Transverse colon (tissue), 4 donors: ENCODE data around the gene MPL. TPM values are rescaled to one million over a fixed set of nuclear protein-coding genes. Genes with fewer than 3 reads are reported as not detected.
"Not testable (repeated sequence)": the region's sequence is repeated elsewhere in the genome, so short reads cannot be mapped to it uniquely, and the experiment has no call there.

Source experiments
- DNase-seq: peaks from one replicate; pipeline ENCODE4 v3.0.0-alpha.2; 2019
- H3K27ac ChIP-seq, 4 donors: fragments of 200-600 bp; sonication (generic); 2 replicates each; pipeline ENCODE4 v1.5.1; 2016 to 2018; ENCODE audit warnings: inconsistent platforms in 4 of 4
- H3K27me3 ChIP-seq: fragments of 200-600 bp; sonication (generic); 2 replicates; pipeline ENCODE4 v1.5.1; 2017; ENCODE audit warnings: inconsistent platforms
- H3K36me3 ChIP-seq, 4 donors: fragments of 200-600 bp; sonication (generic); 2 replicates each; pipeline ENCODE4 v1.5.1; 2017 to 2019; ENCODE audit warnings: inconsistent platforms in 4 of 4
- H3K4me1 ChIP-seq, 4 donors: fragments of 200-600 bp; sonication (generic); 2 replicates each; pipeline ENCODE4 v1.5.1; 2017 to 2020; ENCODE audit warnings: inconsistent platforms in 4 of 4
- H3K4me3 ChIP-seq, 4 donors: fragments of 200-600 bp; sonication (generic); 1 replicate in 1 of 4; 2 replicates in 3 of 4; pipeline versions ENCODE4 v1.5.1 to v1.6.1; 2017 to 2019; ENCODE audit warnings: inconsistent platforms in 4 of 4
- H3K9me3 ChIP-seq, 2 donors: fragments of 200-600 bp; sonication (generic); 2 replicates each; pipeline ENCODE4 v1.5.1; 2017 to 2019; ENCODE audit warnings: inconsistent platforms in 2 of 2
- EP300 ChIP-seq: sonication (generic); formaldehyde crosslinking; IDR thresholded peaks from one replicate; pipeline ENCODE4 v1.6.1; 2017; ENCODE audit warnings: antibody characterized with exemption, low read depth
- POLR2A ChIP-seq: fragments of 450-650 bp; IDR thresholded peaks from one replicate; pipeline ENCODE4 v1.6.1; 2016; ENCODE audit warnings: antibody characterized with exemption, mild to moderate bottlenecking, moderate library complexity
- POLR2AphosphoS5 ChIP-seq, 3 donors: sonication (generic); formaldehyde crosslinking; IDR thresholded peaks; one replicate each; pipeline ENCODE4 v1.6.1; 2016; ENCODE audit warnings: antibody characterized with exemption in 3 of 3
- WGBS, 2 donors: methylation state at CpG; one replicate each; pipeline ENCODE4 v1.1.5; 2018; ENCODE audit warnings: low coverage in 1 of 2; 5-methylcytosine and 5-hydroxymethylcytosine counted together
- in situ Hi-C, 4 donors: fragments of 200-750 bp; cut with MboI; loops; one replicate each; pipeline versions ENCODE4 v1.15.0 to v1.15.1; 2017; ENCODE audit warnings: low sequenced_read_pairs in 3 of 4, low pct_ligation_motif_present in 1 of 4, low pct_unique_long_range_greater_than_20kb in 1 of 4
- intact Hi-C: fragments of 100-400 bp; cut with DNase I; formaldehyde crosslinking; loops from one replicate; pipeline ENCODE4 v1.15.1; 2023; ENCODE audit warnings: low total_unique reads
- total RNA-seq, 4 donors: library from RNA; depleted of rRNA; stranded (reverse); fragments of >200 nt; gene quantifications; one replicate each; pipeline ENCODE4 v1.1.0, GENCODE V29; 2016
- TF ChIP-seq, protein P1 (sequence below), 5 experiments: fragments of 200-600 bp in 3 of 5; fragments of 450-650 bp in 2 of 5; sonication (generic) in 3 of 5; IDR thresholded peaks; 1 replicate in 2 of 5; 2 replicates in 3 of 5; pipeline ENCODE4 v1.5.1; 2016 to 2017; ENCODE audit warnings: antibody characterized with exemption in 5 of 5, inconsistent platforms in 3 of 5, mild to moderate bottlenecking in 2 of 5, moderate library complexity in 1 of 5

Gene MPL
- total RNA-seq, 4 donors from 2014 or later = 0.32 TPM; not detected in 3

DNA sequence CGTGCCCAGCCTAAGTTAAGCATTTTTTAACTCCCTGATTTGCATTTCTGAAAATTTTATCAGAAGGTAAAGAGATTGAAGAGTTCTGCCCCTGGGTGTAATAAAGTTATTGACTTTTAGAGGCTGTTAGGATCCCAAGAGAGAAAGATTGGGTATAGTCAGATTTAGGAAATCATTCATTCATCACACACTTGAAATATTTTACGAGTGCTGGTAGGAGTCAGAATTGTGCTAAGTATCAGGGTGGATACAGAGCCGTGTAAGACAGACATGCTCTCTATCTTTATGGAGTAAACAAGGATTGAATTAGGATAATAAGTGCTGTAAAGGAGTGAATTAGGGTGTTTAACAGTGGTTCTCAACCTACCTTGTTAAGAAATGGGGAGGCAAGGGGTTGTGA lies 55.1 kb downstream of the MPL start:
- H3K4me3 ChIP-seq = no peak overlapping the region
- DNase-seq = no peak
- TF ChIP-seq POLR2AphosphoS5 (IDR thresholded peaks at IDR 0.05) (no peak), POLR2A (no peak), EP300 (no peak)
- TF ChIP-seq, protein P1, sequence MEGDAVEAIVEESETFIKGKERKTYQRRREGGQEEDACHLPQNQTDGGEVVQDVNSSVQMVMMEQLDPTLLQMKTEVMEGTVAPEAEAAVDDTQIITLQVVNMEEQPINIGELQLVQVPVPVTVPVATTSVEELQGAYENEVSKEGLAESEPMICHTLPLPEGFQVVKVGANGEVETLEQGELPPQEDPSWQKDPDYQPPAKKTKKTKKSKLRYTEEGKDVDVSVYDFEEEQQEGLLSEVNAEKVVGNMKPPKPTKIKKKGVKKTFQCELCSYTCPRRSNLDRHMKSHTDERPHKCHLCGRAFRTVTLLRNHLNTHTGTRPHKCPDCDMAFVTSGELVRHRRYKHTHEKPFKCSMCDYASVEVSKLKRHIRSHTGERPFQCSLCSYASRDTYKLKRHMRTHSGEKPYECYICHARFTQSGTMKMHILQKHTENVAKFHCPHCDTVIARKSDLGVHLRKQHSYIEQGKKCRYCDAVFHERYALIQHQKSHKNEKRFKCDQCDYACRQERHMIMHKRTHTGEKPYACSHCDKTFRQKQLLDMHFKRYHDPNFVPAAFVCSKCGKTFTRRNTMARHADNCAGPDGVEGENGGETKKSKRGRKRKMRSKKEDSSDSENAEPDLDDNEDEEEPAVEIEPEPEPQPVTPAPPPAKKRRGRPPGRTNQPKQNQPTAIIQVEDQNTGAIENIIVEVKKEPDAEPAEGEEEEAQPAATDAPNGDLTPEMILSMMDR (IDR thresholded peaks at IDR 0.05) = no peak
- peaks cover 0 to 4% (median 2%) of the 10 kb centered on the region in 4 donors for H3K36me3 ChIP-seq
- H3K9me3 ChIP-seq = no peaks in the 10 kb centered on the region
- no peak overlapping the region for H3K27ac ChIP-seq
- in situ Hi-C loops (no loop called here), intact Hi-C loops (no loop called here)
- no peaks in the 10 kb centered on the region for H3K27me3 ChIP-seq
- WGBS, 2 donors = 56 to 69% methylated on average over 3 of the region's 3 CpGs
- peaks cover 14 to 45% (median 24%) of the 10 kb centered on the region in 4 donors for H3K4me1 ChIP-seq

DNA sequence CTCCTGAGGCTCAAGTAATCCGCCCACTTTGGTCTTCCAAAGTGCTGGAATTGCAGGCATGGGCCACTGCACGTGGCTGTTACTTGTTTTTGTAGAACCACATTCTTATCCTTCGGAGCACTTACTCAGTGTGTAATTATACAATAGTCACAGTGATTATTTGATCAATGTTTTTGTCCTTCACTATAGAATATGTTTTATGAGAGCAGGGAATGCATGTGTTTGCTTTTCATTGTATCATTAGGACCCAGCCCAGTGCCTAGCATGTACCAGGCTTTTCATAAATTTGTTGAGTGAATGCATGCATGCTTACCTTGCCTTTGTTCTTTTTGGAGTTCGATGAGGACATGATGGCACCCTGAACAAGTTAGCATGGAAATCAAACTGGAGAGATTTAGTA lies 57.9 kb downstream of the MPL start:
- TF ChIP-seq, protein P1 (IDR thresholded peaks at IDR 0.05) = no peak
- TF ChIP-seq POLR2AphosphoS5 (IDR thresholded peaks at IDR 0.05) (no peak), POLR2A (no peak), EP300 (no peak)
- WGBS, 2 donors = 74 to 77% methylated on average over 4 of the region's 4 CpGs
- Histone ChIP-seq H3K36me3 (peaks cover 0 to 4% (median 2%) of the 10 kb centered on the region in 4 donors), H3K4me1 (peaks cover 4 to 28% (median 7%) of the 10 kb centered on the region in 4 donors), H3K27me3 (no peaks in the 10 kb centered on the region), H3K9me3 (no peaks in the 10 kb centered on the region), H3K27ac (no peak overlapping the region), H3K4me3 (no peak overlapping the region)
- no peak for DNase-seq
- intact Hi-C loops (no loop called here), in situ Hi-C loops (no loop called here)

DNA sequence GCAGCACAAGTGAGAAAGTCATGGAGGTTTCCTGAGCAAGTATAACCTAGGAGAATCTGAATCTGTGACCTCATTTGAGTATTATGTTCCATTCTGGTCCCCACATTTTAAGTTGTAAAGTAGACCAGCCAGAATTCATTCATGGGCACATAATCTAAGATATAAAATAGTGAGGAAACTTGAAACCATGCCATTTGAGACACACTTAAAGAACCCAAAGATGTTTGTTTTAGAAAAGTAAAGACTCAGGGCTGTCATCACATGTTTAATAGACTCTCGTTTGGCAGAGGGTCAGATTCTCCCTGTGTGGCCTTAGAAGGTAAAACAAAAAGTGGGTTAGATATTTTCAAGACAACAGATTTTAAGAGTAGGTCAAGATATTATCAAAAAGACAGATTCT lies 58.4 kb downstream of the MPL start:
- Histone ChIP-seq H3K4me1 (peaks cover 0 to 22% (median 1%) of the 10 kb centered on the region in 4 donors), H3K27ac (no peak overlapping the region), H3K4me3 (no peak overlapping the region), H3K27me3 (no peaks in the 10 kb centered on the region), H3K36me3 (peaks cover 0 to 4% (median 2%) of the 10 kb centered on the region in 4 donors), H3K9me3 (no peaks in the 10 kb centered on the region)
- DNase-seq = no peak
- in situ Hi-C loops = no loop called here
- intact Hi-C loops = no loop called here
- TF ChIP-seq, protein P1 (IDR thresholded peaks at IDR 0.05) = no peak
- TF ChIP-seq POLR2A (no peak), EP300 (no peak), POLR2AphosphoS5 (IDR thresholded peaks at IDR 0.05) (no peak)
- 41 to 56% methylated on average over 1 of the region's 1 CpG for WGBS, 2 donors

DNA sequence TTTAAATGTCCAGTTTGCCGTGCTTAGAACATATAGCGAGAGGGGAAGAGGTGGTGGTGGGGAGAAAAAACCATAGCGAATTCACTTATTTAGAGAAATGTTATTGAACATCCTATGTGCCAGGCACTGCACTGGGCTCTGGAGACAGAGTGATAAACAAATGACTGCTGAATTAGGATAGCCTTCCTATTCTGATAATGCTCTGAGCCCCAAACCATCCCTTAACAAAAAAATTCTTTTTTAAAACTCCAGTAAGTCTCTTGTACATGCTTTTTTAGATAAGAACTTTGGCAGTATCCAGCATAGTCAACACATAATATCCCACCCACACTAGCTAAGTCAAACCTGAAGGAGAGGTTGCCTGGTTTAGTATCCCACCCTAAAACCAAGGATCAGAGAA lies 60.6 kb downstream of the MPL start:
- Histone ChIP-seq H3K4me3 (no peak overlapping the region), H3K36me3 (peaks cover 0 to 7% (median 2%) of the 10 kb centered on the region in 4 donors), H3K27me3 (no peaks in the 10 kb centered on the region), H3K4me1 (peaks cover 0 to 14% (median 0%) of the 10 kb centered on the region in 4 donors), H3K27ac (no peak overlapping the region), H3K9me3 (no peaks in the 10 kb centered on the region)
- intact Hi-C loops (no loop called here), in situ Hi-C loops (no loop called here)
- TF ChIP-seq EP300 (no peak), POLR2AphosphoS5 (IDR thresholded peaks at IDR 0.05) (no peak), POLR2A (no peak)
- TF ChIP-seq, protein P1 (IDR thresholded peaks at IDR 0.05) = no peak
- WGBS, 2 donors = 96 to 97% methylated on average over 3 of the region's 3 CpGs
- no peak for DNase-seq

DNA sequence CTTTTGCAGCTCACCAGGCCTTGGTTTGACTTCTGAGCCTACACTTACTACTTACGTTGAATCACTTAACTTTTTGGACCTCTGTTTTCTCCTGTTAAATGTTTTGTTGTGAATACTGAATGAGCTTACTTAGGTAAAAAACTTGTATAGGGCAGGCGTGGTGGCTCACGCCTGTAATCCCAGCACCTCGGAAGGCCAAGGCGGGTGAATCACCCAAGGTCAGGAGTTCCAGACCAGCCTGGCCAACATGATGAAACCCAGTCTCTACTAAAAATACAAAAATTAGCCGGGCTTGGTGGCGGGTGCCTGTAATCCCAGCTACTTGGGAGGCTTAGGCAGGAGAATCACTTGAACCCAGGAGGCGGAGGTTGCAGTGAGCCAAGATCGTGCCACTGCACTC lies 62.8 kb downstream of the MPL start:
- in situ Hi-C loops, H3K27ac ChIP-seq, H3K27me3 ChIP-seq, H3K4me3 ChIP-seq, H3K9me3 ChIP-seq, DNase-seq, intact Hi-C loops: not testable (repeated sequence)
- H3K36me3 ChIP-seq = peaks cover 0 to 24% (median 10%) of the 10 kb centered on the region in 4 donors
- peaks cover 0 to 16% (median 1%) of the 10 kb centered on the region in 4 donors for H3K4me1 ChIP-seq
- WGBS, 2 donors = 97 to 100% methylated on average over 1 to 9 of the region's 9 CpGs
